Adrenal gland (tissue), 12 donors: ENCODE data around the gene BRD1. TPM values are rescaled to one million over a fixed set of nuclear protein-coding genes. Genes with fewer than 3 reads are reported as not detected.

ENCODE experiments used
- DNase-seq, 7 donors: peaks; one replicate each; pipeline ENCODE4 v3.0.0-alpha.2; 2019 to 2020
- H3K27ac ChIP-seq, 5 donors: fragments of 200-600 bp; sonication (generic) in 4 of 5; 1 replicate in 3 of 5; 2 replicates in 2 of 5; pipeline versions ENCODE4 v1.5.1 to v1.8.0; 2016 to 2020; ENCODE audit warnings: mild to moderate bottlenecking in 1 of 5
- H3K27me3 ChIP-seq: fragments of 200-600 bp; 2 replicates; pipeline ENCODE4 v1.8.0; 2021
- H3K36me3 ChIP-seq, 2 donors: fragments of 200-600 bp; replicated peaks in 1 of 2; 1 replicate in 1 of 2; 2 replicates in 1 of 2; pipeline versions ENCODE4 v1.5.1 to v1.8.0; 2018 to 2022
- H3K4me1 ChIP-seq, 2 donors: fragments of 200-600 bp; replicated peaks in 1 of 2; 1 replicate in 1 of 2; 2 replicates in 1 of 2; pipeline versions ENCODE4 v1.5.1 to v1.8.0; 2018 to 2021
- H3K4me3 ChIP-seq, 4 donors: fragments of 200-600 bp; sonication (generic) in 3 of 4; one replicate each; pipeline ENCODE4 v1.5.1; 2016 to 2018
- H3K9me3 ChIP-seq, 3 donors: fragments of 200-600 bp; sonication (generic) in 1 of 3; replicated peaks in 1 of 3; 1 replicate in 2 of 3; 2 replicates in 1 of 3; pipeline versions ENCODE4 v1.5.1 to v1.8.0; 2016 to 2021
- CTCF ChIP-seq, 6 experiments: fragments of 450-650 bp in 4 of 6; fragments of 200-600 bp in 2 of 6; sonication (generic) in 1 of 6; IDR thresholded peaks; 1 replicate in 5 of 6; 2 replicates in 1 of 6; pipeline versions ENCODE4 v1.5.1 to v1.8.0; 2016 to 2021; ENCODE audit warnings: antibody characterized with exemption in 6 of 6, mild to moderate bottlenecking in 2 of 6, moderate library complexity in 1 of 6
- POLR2A ChIP-seq, 2 donors: fragments of 450-650 bp; IDR thresholded peaks; one replicate each; pipeline ENCODE4 v1.6.1; 2017; ENCODE audit warnings: antibody characterized with exemption in 2 of 2, mild to moderate bottlenecking in 2 of 2, moderate library complexity in 1 of 2
- WGBS, 4 donors: extraction: QIAGEN DNeasy Blood & Tissue Kit in 2 of 4; methylation state at CpG; one replicate each; pipeline versions ENCODE4 v1.1.5 to v1.1.7; 2013 to 2017; 5-methylcytosine and 5-hydroxymethylcytosine counted together
- intact Hi-C, 2 donors: fragments of 100-400 bp; cut with DNase I; formaldehyde crosslinking; loops; one replicate each; pipeline versions ENCODE4 v1.14.1 to v1.15.0; 2022 to 2023
- polyA plus RNA-seq, 3 donors: library from polyadenylated mRNA; stranded (reverse); fragments of 200-250 nt in 2 of 3; fragments of 350-450 nt in 1 of 3; fragmentation: Illumina TruSeq in 1 of 3; extraction: RNeasy Lipid Tissue Mini Kit (QIAGEN cat#74804) in 1 of 3; gene quantifications; one replicate each; pipeline ENCODE4 v1.2.3, GENCODE V29; 2013 to 2014
- total RNA-seq, 9 donors: library from RNA; depleted of rRNA in 4 of 9; stranded (reverse); fragments of >200 nt in 4 of 9; fragments of 120-200 nt in 1 of 9; fragmentation: NEBNext Ultra II Directional in 1 of 9; extraction: Animal tissue kit (Norgen Biotek cat#: 25700) in 1 of 9; gene quantifications; one replicate each; pipeline versions ENCODE4 v1.1.0 to v1.2.4, GENCODE V29; 2013 to 2023
- donor health status: healthy with polysubstance abuse.
- donor health status: Bipolar disorder and iron deficiency.
- donor health status: DM: yes; HTN: yes; CAD: no.
- donor health status: DM: no; HTN: no; CAD: no.
- donor health status: DM: no; HTN: no; CAD: no.
- donor health status: DM: yes; HTN: yes; CAD: no.

Gene BRD1
- total and polyA plus RNA-seq, 12 donors = 9.4 to 62.4 (median 26.6) TPM

GRCh38 chr22:49796596-49797270 lies 30.9 kb downstream of the BRD1 start:
- H3K36me3 ChIP-seq = peaks cover 0 to 83% of the 10 kb centered on the region in 2 donors
- TF ChIP-seq CTCF (IDR thresholded peaks at IDR 0.05) = no peak
- no peak for TF ChIP-seq POLR2A (IDR thresholded peaks at IDR 0.05)
- no peak for DNase-seq
- 92 to 97% (median 96%) methylated on average over 14 to 25 of the region's 25 CpGs for WGBS, 4 donors
- H3K4me1 ChIP-seq = peaks cover 16 to 28% of the 10 kb centered on the region in 2 donors
- intact Hi-C loops = no loop called here
- no peaks in the 10 kb centered on the region for H3K27me3 ChIP-seq
- H3K27ac ChIP-seq = no peak overlapping the region
- no peak overlapping the region for H3K4me3 ChIP-seq
- H3K9me3 ChIP-seq = no peaks in the 10 kb centered on the region

- peaks cover 0 to 82% of the 10 kb centered on the region in 2 donors for H3K36me3 ChIP-seq
- no peak overlapping the region for H3K27ac ChIP-seq
- no peaks in the 10 kb centered on the region for H3K9me3 ChIP-seq
- H3K4me3 ChIP-seq = no peak overlapping the region
- WGBS, 4 donors = 86 to 95% (median 92%) methylated on average over 2 to 11 of the region's 11 CpGs
- no peak for TF ChIP-seq CTCF (IDR thresholded peaks at IDR 0.05)
- TF ChIP-seq POLR2A (IDR thresholded peaks at IDR 0.05) = no peak
- H3K4me1 ChIP-seq = peaks cover 10 to 24% of the 10 kb centered on the region in 2 donors
- DNase-seq = no peak
- intact Hi-C loops = no loop called here
- no peaks in the 10 kb centered on the region for H3K27me3 ChIP-seq
These were observed 32.2 kb downstream of the BRD1 start for GRCh38 chr22:49795521-49795920.

GRCh38 chr22:49793871-49794270 lies 33.8 kb downstream of the BRD1 start:
- no peaks in the 10 kb centered on the region for H3K27me3 ChIP-seq
- H3K9me3 ChIP-seq = no peaks in the 10 kb centered on the region
- H3K4me3 ChIP-seq = no peak overlapping the region
- WGBS, 4 donors = 92 to 94% (median 93%) methylated on average over 17 to 23 of the region's 23 CpGs
- no peak overlapping the region for H3K27ac ChIP-seq
- intact Hi-C loops = no loop called here
- TF ChIP-seq POLR2A (IDR thresholded peaks at IDR 0.05) (no peak), CTCF (IDR thresholded peaks at IDR 0.05) (no peak)
- H3K36me3 ChIP-seq = peaks cover 0 to 79% of the 10 kb centered on the region in 2 donors
- peaks cover 21 to 35% of the 10 kb centered on the region in 2 donors for H3K4me1 ChIP-seq
- no peak for DNase-seq

- no peak overlapping the region for H3K4me3 ChIP-seq
- no peak for DNase-seq
- WGBS, 4 donors = 58 to 69% (median 62%) methylated on average over 10 of the region's 10 CpGs
- H3K9me3 ChIP-seq = no peaks in the 10 kb centered on the region
- no peaks in the 10 kb centered on the region for H3K27me3 ChIP-seq
- intact Hi-C loops = no loop called here
- no peak for TF ChIP-seq POLR2A (IDR thresholded peaks at IDR 0.05)
- TF ChIP-seq CTCF (IDR thresholded peaks at IDR 0.05) = no peak
- peaks cover 24 to 41% of the 10 kb centered on the region in 2 donors for H3K4me1 ChIP-seq
- H3K27ac ChIP-seq = peak overlapping the region in 1 of 5 donors; percentile 2
- peaks cover 0 to 73% of the 10 kb centered on the region in 2 donors for H3K36me3 ChIP-seq
These were observed 34.4 kb downstream of the BRD1 start for GRCh38 chr22:49793296-49793695.
